Stomach (tissue), 4 donors: ENCODE measurements around the gene FUS.
A peak's percentile ranks its signal among the peaks of the same experiment; 100 is the strongest.

Experiments used
- CTCF ChIP-seq, 7 experiments: fragments of 450-650 bp in 4 of 7; fragments of 200-600 bp in 3 of 7; sonication (generic) in 3 of 7; IDR thresholded peaks; one replicate each; pipeline ENCODE4 v1.5.1; 2016 to 2019; ENCODE audit warnings: antibody characterized with exemption in 7 of 7, control low read depth in 2 of 7, mild to moderate bottlenecking in 1 of 7
- POLR2A ChIP-seq, 4 donors: fragments of 450-650 bp; IDR thresholded peaks; one replicate each; pipeline ENCODE4 v1.6.1; 2016; ENCODE audit warnings: antibody characterized with exemption in 4 of 4, control low read depth in 2 of 4, mild to moderate bottlenecking in 1 of 4, moderate library complexity in 1 of 4
- POLR2AphosphoS5 ChIP-seq, 3 donors: sonication (generic); formaldehyde crosslinking; IDR thresholded peaks; one replicate each; pipeline ENCODE4 v1.6.1; 2016; ENCODE audit warnings: antibody characterized with exemption in 3 of 3

GRCh38 chr16:31135535-31136286 is 44.2 kb upstream of the FUS start, which contains the start of gene PRSS8:
- TF ChIP-seq POLR2AphosphoS5 (IDR thresholded peaks at IDR 0.05) (peak in 2 of 3 donors; percentile 95 to 98), CTCF (IDR thresholded peaks at IDR 0.05) (no peak), POLR2A (IDR thresholded peaks at IDR 0.05) (peak in 3 of 4 donors; percentile 35 to 91 (median 69))
